ENCODE measurements around the gene GIT2. TPM values are rescaled to one million over a fixed set of nuclear protein-coding genes. Genes with fewer than 3 reads are reported as not detected.

The GIT2 gene
- total and polyA plus RNA-seq, 10 of the 15 experiments (the other 5 are each of a cell fraction or from before 2014, with no cell fraction given) = 9.1 to 49.9 (median 43.9) TPM

- no peak for TF ChIP-seq IRF3 (IDR thresholded peaks at IDR 0.05)
- peak; percentile 41 to 59 (median 55) for TF ChIP-seq CTCF (IDR thresholded peaks at IDR 0.05 in 2 of 3, conservative IDR thresholded peaks at IDR 0.05 in 1 of 3; ENCODE audit: control insufficient read depth in 2 of 3, extremely low read depth in 1 of 3, insufficient read depth in 1 of 3, low read depth in 3 of 3, low read length in 3 of 3)
- 0 out of 2 replicates have a peak, but pooled peaks have one; percentile 13 for TF ChIP-seq YY1 (IDR thresholded peaks at IDR 0.05; ENCODE audit: low read depth, low read length)
- TF ChIP-seq SMC3 (IDR thresholded peaks at IDR 0.05; ENCODE audit: borderline replicate concordance, low read length) = peak; percentile 54; the same call in 1 of the 2 replicates
- no peak for TF ChIP-seq ZNF592 (IDR thresholded peaks at IDR 0.05)
- TF ChIP-seq CHD1 (IDR thresholded peaks at IDR 0.05; ENCODE audit: low read depth, low read length) = no peak
- no peak for TF ChIP-seq DPF2 (IDR thresholded peaks at IDR 0.05)
- no peak for TF ChIP-seq EGR1 (IDR thresholded peaks at IDR 0.05; ENCODE audit: borderline replicate concordance in 1 of 2, low read depth in 2 of 2, low read length in 2 of 2)
- TF ChIP-seq ZNF217 (IDR thresholded peaks at IDR 0.05) = no peak
- no peak for TF ChIP-seq ZBTB40 (IDR thresholded peaks at IDR 0.05; ENCODE audit: borderline replicate concordance)
Observed at GRCh38 chr12:109927622-109928021, 68.5 kb downstream of the GIT2 start (continued).
